ENCODE results near the gene DNAH17. TPM values are rescaled to one million over a fixed set of nuclear protein-coding genes. Genes with fewer than 3 reads are reported as not detected.

The DNAH17 gene
- total RNA-seq, 1 donor from 2014 or later: 0.40 TPM

- no peak for DNase-seq (ENCODE audit: low read depth in 2 of 2)
Observed at GRCh38 chr17:78460176-78460675, 117.0 kb downstream of the DNAH17 start.

- no peak for DNase-seq (ENCODE audit: low read depth in 2 of 2)
Observed at GRCh38 chr17:78459696-78460095, 117.5 kb downstream of the DNAH17 start.

- DNase-seq (ENCODE audit: low read depth in 2 of 2): no peak
Observed at GRCh38 chr17:78458736-78459335, 118.4 kb downstream of the DNAH17 start.

- DNase-seq (ENCODE audit: low read depth in 2 of 2): no peak
Observed at GRCh38 chr17:78458091-78458490, 119.1 kb downstream of the DNAH17 start.

GRCh38 chr17:78454346-78454745 is 122.8 kb downstream of the DNAH17 start:
- DNase-seq (ENCODE audit: low read depth in 2 of 2): no peak

- no peak for DNase-seq (ENCODE audit: low read depth in 2 of 2)
Observed at GRCh38 chr17:78451753-78452152, 125.4 kb downstream of the DNAH17 start.

- DNase-seq (ENCODE audit: low read depth in 2 of 2): no peak
Observed at GRCh38 chr17:78450696-78451345, 126.4 kb downstream of the DNAH17 start.

GRCh38 chr17:78449983-78450595 is 127.1 kb downstream of the DNAH17 start:
- no peak for DNase-seq (ENCODE audit: low read depth in 2 of 2)

GRCh38 chr17:78448356-78448993 is 128.7 kb downstream of the DNAH17 start:
- no peak for DNase-seq (ENCODE audit: low read depth in 2 of 2)

- DNase-seq (ENCODE audit: low read depth in 2 of 2): no peak
Observed at GRCh38 chr17:78446833-78447232, 130.4 kb downstream of the DNAH17 start.

- DNase-seq (ENCODE audit: low read depth in 2 of 2): no peak
Observed at GRCh38 chr17:78444392-78444791, 132.8 kb downstream of the DNAH17 start.

- DNase-seq (ENCODE audit: low read depth in 2 of 2): peak in 1 of 2 donors; percentile 95
Observed at GRCh38 chr17:78442648-78443218, 134.5 kb downstream of the DNAH17 start.

GRCh38 chr17:78441271-78441971 is 135.8 kb downstream of the DNAH17 start:
- DNase-seq (ENCODE audit: low read depth in 2 of 2): no peak

GRCh38 chr17:78438694-78439325 is 138.4 kb downstream of the DNAH17 start:
- peak; percentile 38 to 73 for DNase-seq (ENCODE audit: low read depth in 2 of 2)

- DNase-seq (ENCODE audit: low read depth in 2 of 2): no peak
Observed at GRCh38 chr17:78438271-78438691, 138.9 kb downstream of the DNAH17 start.

GRCh38 chr17:78437508-78438169 is 139.6 kb downstream of the DNAH17 start:
- DNase-seq (ENCODE audit: low read depth in 2 of 2): no peak

- DNase-seq (ENCODE audit: low read depth in 2 of 2): no peak
Observed at GRCh38 chr17:78435330-78436005, 141.7 kb downstream of the DNAH17 start.

GRCh38 chr17:78434455-78435329 is 142.5 kb downstream of the DNAH17 start:
- DNase-seq (ENCODE audit: low read depth in 2 of 2): no peak

All from lung microvascular endothelial cell (primary cell).